Memory B cell (primary cell): ENCODE measurements around the gene DIP2C.

ENCODE experiments used
- ATAC-seq: fragments of 150-1000 bp; cut with Tn5 transposase; 2 replicates; pipeline ENCODE4 v1.10.0; 2021; ENCODE audit warnings: low read depth, mild to moderate bottlenecking, moderate library complexity
- DNase-seq, 2 donors: peaks; one replicate each; pipeline ENCODE4 v3.0.0; 2022; ENCODE audit warnings: low spot score in 2 of 2
- H3K27ac Mint-ChIP-seq: one replicate; pipeline ENCODE4 v1.8.0; 2022; ENCODE audit warnings: mild to moderate bottlenecking, moderate library complexity, mixed read lengths
- H3K27me3 Mint-ChIP-seq: one replicate; pipeline ENCODE4 v1.8.0; 2022; ENCODE audit warnings: mixed read lengths
- H3K36me3 Mint-ChIP-seq: one replicate; pipeline ENCODE4 v1.8.0; 2022; ENCODE audit warnings: mild to moderate bottlenecking, mixed read lengths
- H3K4me1 Mint-ChIP-seq: one replicate; pipeline ENCODE4 v1.8.0; 2022; ENCODE audit warnings: mixed read lengths
- H3K4me3 Mint-ChIP-seq: one replicate; pipeline ENCODE4 v1.8.0; 2022; ENCODE audit warnings: mild to moderate bottlenecking, moderate library complexity, mixed read lengths
- H3K9me3 Mint-ChIP-seq: one replicate; pipeline ENCODE4 v1.8.0; 2022; ENCODE audit warnings: mixed read lengths

Gene DIP2C

GRCh38 chr10:630581-631073, 58.8 kb downstream of the DIP2C start:
- Mint-ChIP-seq H3K27me3 (peaks cover 21% of the 10 kb centered on the region), H3K27ac (no peak overlapping the region), H3K36me3 (no peaks in the 10 kb centered on the region), H3K4me1 (no peaks in the 10 kb centered on the region), H3K4me3 (no peak overlapping the region), H3K9me3 (no peaks in the 10 kb centered on the region)
- DNase-seq, result no peak
- ATAC-seq, result no peak

DNA sequence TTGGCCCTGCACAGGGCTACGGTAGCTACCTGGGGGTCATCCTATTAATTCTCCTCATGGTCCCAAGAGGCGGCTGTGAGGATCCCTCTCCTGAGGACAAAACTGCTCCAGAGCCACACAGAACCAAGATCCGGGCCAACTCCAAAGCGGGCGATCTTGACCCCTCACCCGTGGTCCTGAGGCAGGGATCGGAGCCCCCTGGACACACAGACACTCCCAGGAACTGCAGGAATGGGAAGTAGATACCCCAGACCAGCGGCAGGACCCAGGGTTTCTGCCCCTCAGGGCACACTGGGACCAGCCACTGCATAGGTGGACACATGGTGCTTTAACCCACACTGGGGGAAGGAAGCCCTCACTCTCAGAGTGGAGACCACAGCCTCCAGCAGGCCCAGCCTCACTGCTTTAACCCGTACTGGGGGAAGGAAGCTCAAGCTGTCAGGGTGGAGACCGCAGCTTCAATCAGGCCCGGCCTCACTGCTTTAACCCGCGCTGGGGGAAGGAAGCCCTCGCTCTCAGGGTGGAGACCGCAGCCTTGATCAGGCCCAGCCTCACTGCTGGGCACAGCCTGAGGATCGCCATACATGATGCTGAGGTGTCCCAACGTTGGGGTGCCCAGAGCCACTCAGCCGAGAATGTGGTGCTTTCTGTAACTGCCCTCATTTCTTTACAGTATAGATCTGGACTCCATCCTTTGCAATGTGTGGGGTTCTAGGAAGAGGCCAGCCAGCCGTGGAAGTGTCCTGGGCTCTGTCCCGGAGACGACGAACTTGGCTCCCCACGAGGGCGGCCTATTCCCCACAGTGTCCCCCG, 60.1 kb downstream of the DIP2C start:
- DNase-seq (no peak), ATAC-seq (no peak)
- Mint-ChIP-seq H3K27ac (no peak overlapping the region), H3K4me3 (no peak overlapping the region), H3K4me1 (peaks cover 2% of the 10 kb centered on the region), H3K27me3 (peaks cover 19% of the 10 kb centered on the region), H3K9me3 (no peaks in the 10 kb centered on the region), H3K36me3 (no peaks in the 10 kb centered on the region)

GRCh38 chr10:628386-629045, 61.0 kb downstream of the DIP2C start:
- no peak overlapping the region for H3K27ac Mint-ChIP-seq
- peaks cover 21% of the 10 kb centered on the region for H3K27me3 Mint-ChIP-seq
- no peak for ATAC-seq
- no peak overlapping the region for H3K4me3 Mint-ChIP-seq
- peaks cover 2% of the 10 kb centered on the region for H3K4me1 Mint-ChIP-seq
- H3K9me3 Mint-ChIP-seq, result no peaks in the 10 kb centered on the region
- H3K36me3 Mint-ChIP-seq, result no peaks in the 10 kb centered on the region
- DNase-seq, result no peak

- H3K9me3 Mint-ChIP-seq, result no peaks in the 10 kb centered on the region
- H3K27ac Mint-ChIP-seq, result no peak overlapping the region
- H3K27me3 Mint-ChIP-seq, result peaks cover 31% of the 10 kb centered on the region
- peaks cover 1% of the 10 kb centered on the region for H3K36me3 Mint-ChIP-seq
- DNase-seq (no peak), ATAC-seq (no peak)
- no peak overlapping the region for H3K4me3 Mint-ChIP-seq
- H3K4me1 Mint-ChIP-seq, result peaks cover 2% of the 10 kb centered on the region
Measured at GRCh38 chr10:627032-627992, 62.2 kb downstream of the DIP2C start.

DNA sequence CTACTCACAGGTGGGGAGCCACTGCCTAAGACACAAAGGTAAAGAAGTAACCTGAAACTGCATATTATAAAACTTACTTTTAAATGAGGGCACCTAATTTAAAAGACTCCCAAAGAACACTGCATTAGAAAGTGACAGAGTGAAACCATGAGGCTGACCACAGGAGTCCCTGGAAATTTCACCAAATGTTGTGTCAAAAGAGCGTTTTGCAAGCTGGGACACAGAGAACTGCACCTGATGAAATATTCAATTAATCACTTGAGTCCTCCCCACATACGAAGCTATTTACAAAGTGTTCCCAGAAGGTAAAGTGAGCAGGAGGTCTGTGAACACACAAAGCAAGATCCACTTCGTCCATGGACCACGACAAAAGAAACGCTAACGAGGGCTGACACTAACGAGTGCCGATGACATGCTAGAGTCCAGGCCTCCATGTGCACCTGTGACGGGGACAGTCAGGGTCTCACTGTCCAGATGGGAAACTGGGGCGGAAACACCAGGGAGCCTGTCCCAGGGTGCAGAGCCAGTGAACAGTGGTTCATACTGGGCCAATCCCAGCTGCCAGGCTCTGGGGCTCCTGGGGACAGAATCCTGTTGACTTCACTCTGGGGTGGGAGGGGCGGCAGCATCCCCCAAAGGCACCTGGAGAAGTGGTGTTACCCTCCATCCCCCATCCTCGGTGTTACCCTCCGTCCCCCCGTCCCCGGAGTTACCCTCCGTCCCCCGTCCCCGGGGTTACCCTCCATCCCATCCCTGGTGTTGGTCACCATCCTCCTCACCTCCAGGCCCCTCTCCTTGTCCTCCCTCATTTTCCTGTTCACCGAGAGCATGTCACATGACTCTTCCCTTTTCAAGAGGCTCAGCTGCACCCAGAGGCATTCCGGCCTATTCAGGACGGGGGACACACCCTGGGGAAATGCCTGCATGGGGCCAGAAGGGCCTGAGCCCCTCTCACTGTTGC, 63.4 kb downstream of the DIP2C start:
- H3K4me1 Mint-ChIP-seq, result peaks cover 8% of the 10 kb centered on the region
- no peak for DNase-seq
- no peak overlapping the region for H3K27ac Mint-ChIP-seq
- H3K4me3 Mint-ChIP-seq, result no peak overlapping the region
- no peaks in the 10 kb centered on the region for H3K9me3 Mint-ChIP-seq
- ATAC-seq, result no peak
- peaks cover 38% of the 10 kb centered on the region for H3K27me3 Mint-ChIP-seq
- peaks cover 1% of the 10 kb centered on the region for H3K36me3 Mint-ChIP-seq

DNA sequence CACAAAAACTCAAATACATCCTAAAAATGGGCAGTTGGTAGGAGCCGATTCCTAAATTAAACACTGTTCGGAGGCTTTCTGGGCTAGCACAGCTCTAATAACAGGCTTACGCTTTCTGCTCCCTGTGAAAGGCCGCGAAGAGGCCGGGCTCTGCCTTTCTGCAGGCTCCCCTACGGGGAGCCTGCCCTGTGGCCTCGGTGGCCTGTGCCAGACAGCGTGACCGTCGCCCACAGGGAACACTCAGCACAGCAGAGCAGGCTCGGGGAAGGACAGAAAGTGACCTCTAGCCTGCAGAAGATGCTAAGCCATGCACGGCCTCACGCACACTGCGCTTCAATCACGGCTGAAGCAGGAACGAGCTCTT, 64.2 kb downstream of the DIP2C start:
- H3K4me1 Mint-ChIP-seq, result peaks cover 15% of the 10 kb centered on the region
- peaks cover 1% of the 10 kb centered on the region for H3K36me3 Mint-ChIP-seq
- no peaks in the 10 kb centered on the region for H3K9me3 Mint-ChIP-seq
- no peak for DNase-seq
- H3K27me3 Mint-ChIP-seq, result peaks cover 38% of the 10 kb centered on the region
- no peak for ATAC-seq
- no peak overlapping the region for H3K27ac Mint-ChIP-seq
- peak overlapping the region; percentile 14 for H3K4me3 Mint-ChIP-seq

DNA sequence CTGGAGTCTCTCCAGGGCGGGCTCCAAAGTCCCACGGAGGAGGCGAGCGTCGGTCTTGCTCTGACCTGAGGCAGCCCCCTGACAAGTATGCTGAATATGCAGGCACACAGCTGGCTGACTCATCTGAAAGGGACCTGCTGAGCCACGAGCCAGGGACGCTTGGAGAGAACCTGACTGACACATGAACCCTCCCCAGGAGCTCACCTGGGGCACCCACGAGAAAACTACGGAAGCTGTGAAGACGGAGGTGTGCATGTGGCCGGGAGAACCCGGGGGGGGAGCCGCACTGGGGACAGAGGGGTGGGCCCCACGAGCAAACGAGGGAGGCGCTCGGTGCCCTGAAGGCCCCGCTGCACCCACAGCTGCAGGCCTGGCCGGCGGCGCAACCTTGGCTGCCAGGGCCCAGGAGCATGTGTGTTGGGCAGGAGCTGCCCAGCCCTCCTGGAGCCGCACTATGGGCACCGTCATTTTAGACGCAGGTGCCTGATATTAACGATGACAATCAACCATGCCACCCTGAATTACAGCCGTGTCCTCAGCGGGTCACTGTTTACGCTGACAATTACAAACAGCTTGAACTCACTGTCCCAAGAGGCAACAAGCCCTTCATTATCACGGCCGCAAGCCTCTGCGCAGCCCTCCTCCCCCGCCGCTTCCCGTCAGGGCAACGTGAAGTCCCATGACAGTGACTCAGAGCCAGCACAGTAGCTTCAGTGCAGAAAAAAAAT, 64.7 kb downstream of the DIP2C start:
- Mint-ChIP-seq H3K27ac (no peak overlapping the region), H3K4me3 (peak overlapping the region; percentile 14), H3K36me3 (peaks cover 1% of the 10 kb centered on the region), H3K4me1 (peaks cover 20% of the 10 kb centered on the region), H3K9me3 (no peaks in the 10 kb centered on the region), H3K27me3 (peaks cover 35% of the 10 kb centered on the region)
- DNase-seq, result no peak
- ATAC-seq, result no peak

- H3K27ac Mint-ChIP-seq, result no peak overlapping the region
- no peaks in the 10 kb centered on the region for H3K9me3 Mint-ChIP-seq
- peaks cover 22% of the 10 kb centered on the region for H3K4me1 Mint-ChIP-seq
- no peak overlapping the region for H3K4me3 Mint-ChIP-seq
- ATAC-seq (no peak), DNase-seq (no peak)
- H3K27me3 Mint-ChIP-seq, result peaks cover 35% of the 10 kb centered on the region
- peaks cover 1% of the 10 kb centered on the region for H3K36me3 Mint-ChIP-seq
Measured at GRCh38 chr10:624312-624604, 65.2 kb downstream of the DIP2C start.

DNA sequence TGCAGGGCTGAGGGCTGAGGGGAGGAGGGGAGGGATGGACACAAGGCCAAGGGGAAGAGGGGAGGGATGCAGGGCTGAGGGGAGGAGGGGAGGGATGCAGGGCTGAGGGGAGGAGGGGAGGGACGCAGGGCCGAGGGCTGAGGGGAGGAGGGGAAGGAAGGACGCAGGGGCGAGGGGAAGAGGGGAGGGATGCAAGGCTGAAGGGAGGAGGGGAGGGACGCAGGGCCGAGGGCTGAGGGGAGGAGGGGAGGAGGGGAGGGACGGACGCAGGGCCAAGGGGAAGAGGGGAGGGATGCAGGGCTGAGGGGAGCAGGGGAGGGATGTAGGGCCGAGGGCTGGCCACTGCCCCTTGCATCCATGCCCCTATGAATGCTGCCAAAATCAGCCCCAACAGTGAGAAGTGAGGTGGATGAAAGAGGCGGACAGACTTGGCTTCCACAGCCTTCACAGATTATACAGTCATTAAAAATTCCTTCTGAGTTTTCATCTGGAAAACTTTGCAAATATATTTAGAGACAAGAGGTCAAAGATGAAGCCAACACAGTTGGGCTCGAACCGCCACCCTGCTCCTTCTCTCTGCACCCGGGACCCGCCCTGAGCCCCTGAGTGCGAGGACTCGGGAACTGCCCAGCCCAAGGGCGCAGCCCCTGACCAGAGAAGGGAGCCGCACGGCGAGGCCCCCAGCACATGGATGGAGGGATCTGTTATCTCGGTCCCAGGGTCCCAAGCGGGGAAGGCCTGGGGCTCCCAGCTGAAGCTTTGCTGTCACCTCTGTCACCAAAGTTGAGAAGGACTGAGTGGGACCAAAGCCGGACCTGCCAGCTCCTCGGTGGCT, 65.8 kb downstream of the DIP2C start:
- H3K9me3 Mint-ChIP-seq, result no peaks in the 10 kb centered on the region
- peaks cover 24% of the 10 kb centered on the region for H3K4me1 Mint-ChIP-seq
- no peak overlapping the region for H3K27ac Mint-ChIP-seq
- no peak overlapping the region for H3K4me3 Mint-ChIP-seq
- peaks cover 39% of the 10 kb centered on the region for H3K27me3 Mint-ChIP-seq
- ATAC-seq (no peak), DNase-seq (no peak)
- peaks cover 1% of the 10 kb centered on the region for H3K36me3 Mint-ChIP-seq

DNA sequence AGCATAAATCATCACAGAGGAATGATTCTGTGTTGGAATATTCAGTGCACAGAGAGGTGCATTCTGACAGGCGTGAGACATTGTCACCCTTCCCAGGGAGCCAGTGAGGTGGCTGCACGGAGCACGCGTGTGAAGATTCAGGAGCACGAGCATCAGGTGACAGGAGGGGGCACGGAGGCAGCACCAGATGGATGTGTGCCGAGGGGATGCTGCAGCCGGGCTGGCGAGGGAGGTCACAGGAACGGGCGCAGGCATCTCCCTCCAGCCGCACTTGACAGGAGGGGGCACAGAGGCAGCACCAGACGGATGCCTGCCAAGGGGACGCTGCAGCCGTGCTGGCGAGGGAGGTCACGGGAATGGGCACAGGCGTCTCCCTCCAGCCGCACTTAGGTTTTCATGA, 66.5 kb downstream of the DIP2C start:
- peaks cover 1% of the 10 kb centered on the region for H3K36me3 Mint-ChIP-seq
- peaks cover 24% of the 10 kb centered on the region for H3K4me1 Mint-ChIP-seq
- H3K4me3 Mint-ChIP-seq, result no peak overlapping the region
- DNase-seq, result no peak
- no peaks in the 10 kb centered on the region for H3K9me3 Mint-ChIP-seq
- no peak overlapping the region for H3K27ac Mint-ChIP-seq
- peaks cover 41% of the 10 kb centered on the region for H3K27me3 Mint-ChIP-seq
- ATAC-seq, result no peak

DNA sequence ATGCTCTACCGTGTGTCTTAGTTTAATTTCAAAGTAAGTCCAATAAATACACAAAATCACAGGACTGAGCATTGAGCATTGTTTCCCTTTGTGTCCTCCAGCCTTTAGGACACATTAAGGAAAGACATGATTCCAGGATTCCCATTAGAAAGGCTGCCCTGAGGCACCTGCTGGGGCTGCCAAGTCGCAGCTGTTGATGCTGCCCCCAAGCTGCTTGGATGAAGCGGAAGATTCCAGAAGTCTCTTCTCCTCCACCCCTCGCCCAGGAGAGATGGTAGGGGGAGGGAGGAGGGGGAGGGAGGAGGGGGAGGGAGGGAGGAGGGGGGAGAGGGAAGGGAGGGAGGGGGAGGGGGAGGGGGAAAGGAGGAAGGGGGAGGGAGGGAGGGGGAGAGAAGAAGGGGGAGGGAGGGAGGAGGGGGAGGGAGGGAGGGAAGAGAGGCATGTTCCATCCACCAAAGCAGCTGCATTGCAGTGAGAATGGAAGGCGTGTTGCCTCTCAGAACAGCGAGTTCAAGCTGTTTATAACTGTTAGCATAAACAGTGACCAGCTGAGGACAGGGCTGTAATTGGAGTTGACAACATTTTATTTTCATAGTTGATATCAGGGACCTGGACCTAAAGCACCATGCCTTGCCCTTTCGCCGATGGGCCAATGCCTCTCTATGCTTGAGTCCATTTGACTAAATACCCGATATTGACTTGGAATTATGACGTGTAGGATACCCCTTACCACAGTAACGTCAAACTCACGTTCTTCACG, 67.3 kb downstream of the DIP2C start:
- no peaks in the 10 kb centered on the region for H3K9me3 Mint-ChIP-seq
- ATAC-seq (no peak), DNase-seq (no peak)
- H3K4me3 Mint-ChIP-seq, result no peak overlapping the region
- H3K27me3 Mint-ChIP-seq, result peaks cover 40% of the 10 kb centered on the region
- H3K36me3 Mint-ChIP-seq, result peaks cover 1% of the 10 kb centered on the region
- peaks cover 24% of the 10 kb centered on the region for H3K4me1 Mint-ChIP-seq
- no peak overlapping the region for H3K27ac Mint-ChIP-seq
